ENCODE results near the gene KRT71. TPM values are rescaled to one million over a fixed set of nuclear protein-coding genes. Genes with fewer than 3 reads are reported as not detected.

KRT71 gene
- total RNA-seq, 1 donor from 2014 or later = not detected

DNA sequence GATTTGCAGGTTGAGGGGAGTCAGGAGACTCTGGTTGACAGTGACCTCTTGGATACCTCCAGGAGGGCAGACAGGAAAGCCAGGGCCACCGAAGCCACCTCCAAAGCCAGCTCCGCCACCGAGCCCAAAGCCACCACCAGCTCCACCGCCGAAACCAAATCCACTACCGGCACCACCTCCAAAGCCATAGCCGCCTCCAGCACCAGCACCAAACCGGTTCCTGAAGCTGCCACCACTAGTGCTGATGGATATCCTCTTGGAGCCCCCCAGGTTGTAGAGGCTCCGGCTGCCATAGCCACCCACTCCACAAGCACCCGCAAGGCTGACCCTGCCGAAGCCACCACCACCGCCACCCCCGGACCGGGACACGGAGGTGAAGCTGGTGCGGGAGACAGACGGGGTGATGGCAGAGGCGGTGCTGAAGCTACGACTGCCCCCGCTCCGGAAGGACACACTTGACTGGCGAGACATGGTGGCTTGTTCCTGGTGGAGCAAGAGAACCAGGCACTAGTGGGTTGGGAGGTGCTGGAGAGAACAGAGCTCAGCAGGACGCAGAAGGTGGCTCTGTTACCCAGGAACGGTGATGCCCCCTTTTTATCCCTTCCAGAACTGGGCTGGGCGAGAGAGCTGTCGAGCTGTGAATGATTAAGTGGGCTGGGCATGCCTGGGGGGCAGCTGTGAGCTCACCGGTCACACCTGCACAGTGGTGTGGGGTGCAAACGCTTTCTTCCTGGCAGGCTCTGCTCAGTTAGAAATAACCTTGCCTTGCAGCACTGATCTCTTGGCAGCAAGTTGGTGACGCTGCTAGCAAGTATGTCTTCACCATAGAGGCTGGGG, 32.9 kb downstream of the KRT71 start, which contains the start of gene KRT5:
Gene KRT5 (minus strand): TSS at position 569 of the 837 bp plus-strand sequence. CDS start 98 bp downstream, at position 471.
- H3K9me3 Mint-ChIP-seq (ENCODE audit: low read depth) = no peaks in the 10 kb centered on the region
- peak within 1 kb of the TSS; percentile 17 for H3K27ac Mint-ChIP-seq (ENCODE audit: unreplicated experiment)
- peaks cover 48% of the 10 kb centered on the region for H3K27me3 Mint-ChIP-seq (ENCODE audit: low read depth)
- DNase-seq (ENCODE audit: low spot score) = no peak
- no peaks in the 10 kb centered on the region for H3K36me3 Mint-ChIP-seq (ENCODE audit: low read depth)
- peaks cover 11% of the 10 kb centered on the region for H3K4me1 Mint-ChIP-seq (ENCODE audit: low read depth)
- H3K4me3 Mint-ChIP-seq (ENCODE audit: unreplicated experiment) = no peak within 1 kb of the TSS
- TF ChIP-seq, protein P1, sequence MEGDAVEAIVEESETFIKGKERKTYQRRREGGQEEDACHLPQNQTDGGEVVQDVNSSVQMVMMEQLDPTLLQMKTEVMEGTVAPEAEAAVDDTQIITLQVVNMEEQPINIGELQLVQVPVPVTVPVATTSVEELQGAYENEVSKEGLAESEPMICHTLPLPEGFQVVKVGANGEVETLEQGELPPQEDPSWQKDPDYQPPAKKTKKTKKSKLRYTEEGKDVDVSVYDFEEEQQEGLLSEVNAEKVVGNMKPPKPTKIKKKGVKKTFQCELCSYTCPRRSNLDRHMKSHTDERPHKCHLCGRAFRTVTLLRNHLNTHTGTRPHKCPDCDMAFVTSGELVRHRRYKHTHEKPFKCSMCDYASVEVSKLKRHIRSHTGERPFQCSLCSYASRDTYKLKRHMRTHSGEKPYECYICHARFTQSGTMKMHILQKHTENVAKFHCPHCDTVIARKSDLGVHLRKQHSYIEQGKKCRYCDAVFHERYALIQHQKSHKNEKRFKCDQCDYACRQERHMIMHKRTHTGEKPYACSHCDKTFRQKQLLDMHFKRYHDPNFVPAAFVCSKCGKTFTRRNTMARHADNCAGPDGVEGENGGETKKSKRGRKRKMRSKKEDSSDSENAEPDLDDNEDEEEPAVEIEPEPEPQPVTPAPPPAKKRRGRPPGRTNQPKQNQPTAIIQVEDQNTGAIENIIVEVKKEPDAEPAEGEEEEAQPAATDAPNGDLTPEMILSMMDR (IDR thresholded peaks at IDR 0.05) = no peak

DNA sequence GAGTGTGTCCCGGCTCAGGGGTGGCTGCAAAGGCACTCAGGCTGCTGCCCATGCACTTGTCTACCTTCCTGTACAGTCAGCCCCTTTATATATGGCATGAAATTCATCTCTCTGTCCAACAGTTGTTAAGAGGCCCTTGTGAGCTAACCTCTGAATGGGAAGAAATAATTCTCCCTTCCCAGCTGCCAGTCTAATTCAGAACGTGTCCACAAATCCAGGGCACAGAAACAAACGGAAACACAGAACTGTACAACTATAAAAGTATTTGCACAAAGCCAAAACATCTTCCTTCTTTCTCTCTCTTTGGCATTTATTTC, 33.6 kb downstream of the KRT71 start:
- Mint-ChIP-seq H3K4me1 (ENCODE audit: low read depth) (peaks cover 11% of the 10 kb centered on the region), H3K27me3 (ENCODE audit: low read depth) (peaks cover 50% of the 10 kb centered on the region)

DNA sequence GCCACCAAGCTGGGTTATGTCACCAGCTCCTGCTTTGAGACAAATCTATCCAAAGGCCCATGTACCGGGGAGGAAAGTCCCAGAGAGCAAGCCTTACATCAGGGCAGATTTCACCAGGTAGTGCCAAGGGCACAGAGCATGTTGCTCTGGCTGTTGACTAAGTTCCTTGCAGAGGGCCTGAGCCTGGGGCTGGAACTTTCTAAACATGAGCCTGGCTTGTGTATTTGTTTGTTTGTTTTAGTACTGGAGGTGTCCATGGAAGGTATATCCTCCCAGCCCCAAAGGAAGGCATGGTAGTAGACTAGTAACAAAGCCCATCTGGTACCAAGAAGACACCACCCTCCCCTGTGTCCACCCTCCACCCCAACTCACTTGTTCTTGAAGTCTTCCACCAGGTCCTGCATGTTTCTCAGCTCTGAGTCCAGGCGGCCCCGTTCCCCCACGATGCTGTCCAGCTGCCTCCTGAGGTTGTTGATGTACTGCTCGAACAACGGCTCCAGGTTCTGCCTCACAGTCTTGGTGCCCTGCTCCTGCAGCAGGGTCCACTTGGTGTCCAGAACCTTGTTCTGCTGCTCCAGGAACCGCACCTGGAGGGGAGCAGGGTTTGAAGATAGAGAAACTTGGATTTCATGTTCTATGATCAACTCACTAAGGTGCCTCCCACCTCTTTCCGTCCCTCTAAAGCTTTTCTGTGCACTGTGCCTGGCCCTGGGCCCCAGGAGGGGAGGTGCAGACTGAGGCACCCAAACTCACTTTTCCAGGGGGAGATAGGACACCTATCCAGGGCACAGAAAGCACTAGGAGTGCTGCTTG, 34.2 kb downstream of the KRT71 start:
- no peaks in the 10 kb centered on the region for H3K9me3 Mint-ChIP-seq (ENCODE audit: low read depth)
- H3K36me3 Mint-ChIP-seq (ENCODE audit: low read depth) = no peaks in the 10 kb centered on the region
- no peak overlapping the region for H3K4me3 Mint-ChIP-seq (ENCODE audit: unreplicated experiment)
- TF ChIP-seq, protein P1 (IDR thresholded peaks at IDR 0.05) = no peak
- no peak for DNase-seq (ENCODE audit: low spot score)
- no peak overlapping the region for H3K27ac Mint-ChIP-seq (ENCODE audit: unreplicated experiment)
- H3K4me1 Mint-ChIP-seq (ENCODE audit: low read depth) = peaks cover 11% of the 10 kb centered on the region
- peaks cover 50% of the 10 kb centered on the region for H3K27me3 Mint-ChIP-seq (ENCODE audit: low read depth)

More for the DNA sequence above, 33.6 kb downstream of the KRT71 start:
- H3K27ac Mint-ChIP-seq (ENCODE audit: unreplicated experiment) = no peak overlapping the region
- H3K4me3 Mint-ChIP-seq (ENCODE audit: unreplicated experiment) = no peak overlapping the region
- H3K9me3 Mint-ChIP-seq (ENCODE audit: low read depth) = no peaks in the 10 kb centered on the region
- TF ChIP-seq, protein P1 (IDR thresholded peaks at IDR 0.05) = no peak
- H3K36me3 Mint-ChIP-seq (ENCODE audit: low read depth) = no peaks in the 10 kb centered on the region
- no peak for DNase-seq (ENCODE audit: low spot score)

DNA sequence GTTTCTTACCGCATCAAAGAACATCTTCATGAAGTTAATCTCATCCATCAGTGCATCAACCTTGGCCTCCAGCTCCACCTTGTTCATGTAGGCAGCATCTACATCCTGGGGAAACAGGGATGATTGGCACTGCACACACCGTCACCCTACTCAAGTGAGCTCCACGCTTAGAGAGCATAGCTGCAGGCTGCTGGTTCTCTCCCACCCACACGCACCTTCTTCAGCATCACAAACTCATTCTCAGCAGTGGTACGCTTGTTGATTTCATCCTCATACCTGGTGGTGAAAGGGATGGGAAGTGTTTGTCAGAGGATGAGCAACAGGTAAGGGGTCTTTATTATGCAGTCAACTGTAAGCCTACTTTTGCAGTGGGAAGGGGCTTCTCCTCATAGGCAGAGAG, 35.1 kb downstream of the KRT71 start:
- peaks cover 11% of the 10 kb centered on the region for H3K4me1 Mint-ChIP-seq (ENCODE audit: low read depth)
- H3K27ac Mint-ChIP-seq (ENCODE audit: unreplicated experiment) = no peak overlapping the region
- DNase-seq (ENCODE audit: low spot score) = no peak
- peaks cover 51% of the 10 kb centered on the region for H3K27me3 Mint-ChIP-seq (ENCODE audit: low read depth)
- no peak overlapping the region for H3K4me3 Mint-ChIP-seq (ENCODE audit: unreplicated experiment)
- no peaks in the 10 kb centered on the region for H3K9me3 Mint-ChIP-seq (ENCODE audit: low read depth)
- no peaks in the 10 kb centered on the region for H3K36me3 Mint-ChIP-seq (ENCODE audit: low read depth)
- TF ChIP-seq, protein P1 (IDR thresholded peaks at IDR 0.05) = no peak

Measured in chondrocyte (in vitro differentiated cells).